Activated naive CD4-positive, alpha-beta T cell treated with anti-CD3 and anti-CD28 coated beads for 36 hours (primary cell): ENCODE results near the gene DLGAP1. TPM values are rescaled to one million over a fixed set of nuclear protein-coding genes. Genes with fewer than 3 reads are reported as not detected.

Source experiments
- CTCF ChIA-PET: fragments of 350-600 bp; sonication (Branson Sonifier 250); formaldehyde crosslinking; loops from one replicate; lab custom pipeline; 2021; ENCODE audit warnings: antibody characterized with exemption; lab: Charles Lee
- DNase-seq: peaks from one replicate; pipeline ENCODE4 v3.0.0-alpha.2; 2020
- H3K27ac Mint-ChIP-seq: one replicate; pipeline ENCODE4 v1.8.0; 2021; ENCODE audit warnings: mild to moderate bottlenecking, mixed read lengths
- H3K27me3 Mint-ChIP-seq: one replicate; pipeline ENCODE4 v1.8.0; 2021; ENCODE audit warnings: low read depth, mixed read lengths
- H3K36me3 Mint-ChIP-seq: one replicate; pipeline ENCODE4 v1.8.0; 2021; ENCODE audit warnings: low read depth, mixed read lengths
- H3K4me1 Mint-ChIP-seq: one replicate; pipeline ENCODE4 v1.8.0; 2021; ENCODE audit warnings: low read depth, mixed read lengths
- H3K4me3 Mint-ChIP-seq: one replicate; pipeline ENCODE4 v1.8.0; 2021; ENCODE audit warnings: mild to moderate bottlenecking, moderate library complexity, mixed read lengths
- H3K9me3 Mint-ChIP-seq: one replicate; pipeline ENCODE4 v1.8.0; 2021; ENCODE audit warnings: mixed read lengths
- intact Hi-C: fragments of 100-400 bp; cut with micrococcal nuclease; formaldehyde crosslinking; loops from one replicate; pipeline ENCODE4 v1.15.1; 2023
- total RNA-seq, 2 experiments: library from RNA; stranded (reverse); gene quantifications; one replicate each; pipeline ENCODE4 v1.2.3, GENCODE V29; 2021

Gene DLGAP1
- total RNA-seq, 2 experiments from 2014 or later: not detected

DNA sequence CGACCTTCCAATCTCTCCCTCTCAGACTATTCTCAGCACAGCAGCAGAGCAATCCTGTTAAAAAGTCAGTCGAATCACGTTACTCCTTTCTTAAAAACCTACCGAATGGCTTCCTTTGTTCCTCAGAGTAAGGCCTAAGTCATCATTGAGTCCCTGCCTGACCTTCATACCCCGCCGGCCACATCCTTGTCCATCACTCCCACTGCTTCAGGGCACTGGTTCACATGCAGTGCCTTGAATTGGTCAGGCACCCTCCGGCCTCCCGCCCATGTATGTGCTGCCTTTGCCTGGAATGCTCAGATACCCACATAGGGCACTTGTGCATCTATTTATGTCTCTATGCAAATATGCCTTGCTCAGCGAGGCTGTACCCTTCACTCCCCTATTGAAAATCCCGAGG lies 206.4 kb downstream of the DLGAP1 start:
- Mint-ChIP-seq H3K4me3 (no peak overlapping the region), H3K36me3 (no peaks in the 10 kb centered on the region), H3K27ac (no peak overlapping the region), H3K4me1 (no peaks in the 10 kb centered on the region), H3K9me3 (no peaks in the 10 kb centered on the region), H3K27me3 (no peaks in the 10 kb centered on the region)
- intact Hi-C loops: no loop called here
- DNase-seq: no peak
- CTCF ChIA-PET: no interaction called here

DNA sequence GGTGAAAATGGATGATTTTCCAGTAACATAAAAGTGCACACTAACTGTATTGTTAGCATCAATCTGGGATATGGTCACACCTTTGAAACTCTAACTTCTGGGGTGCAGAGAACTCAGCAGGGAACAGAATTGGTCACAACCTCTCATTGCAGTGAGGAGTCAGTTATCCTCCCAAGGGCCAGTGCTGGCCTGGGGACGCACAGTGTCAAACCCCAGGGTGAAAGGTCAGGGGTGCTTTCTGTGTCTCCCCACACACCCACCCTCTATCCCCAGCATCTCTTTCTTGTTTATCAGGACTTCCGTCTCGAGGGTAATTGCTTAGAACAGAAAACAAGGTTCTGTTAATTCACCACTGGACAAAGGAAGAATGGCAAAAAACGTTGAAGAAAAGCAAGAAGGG lies 208.7 kb downstream of the DLGAP1 start:
- no peaks in the 10 kb centered on the region for H3K9me3 Mint-ChIP-seq
- intact Hi-C loops: no loop called here
- no peaks in the 10 kb centered on the region for H3K27me3 Mint-ChIP-seq
- no peak overlapping the region for H3K27ac Mint-ChIP-seq
- no peak for DNase-seq
- no peaks in the 10 kb centered on the region for H3K4me1 Mint-ChIP-seq
- H3K4me3 Mint-ChIP-seq: no peak overlapping the region
- no peaks in the 10 kb centered on the region for H3K36me3 Mint-ChIP-seq
- CTCF ChIA-PET: no interaction called here

DNA sequence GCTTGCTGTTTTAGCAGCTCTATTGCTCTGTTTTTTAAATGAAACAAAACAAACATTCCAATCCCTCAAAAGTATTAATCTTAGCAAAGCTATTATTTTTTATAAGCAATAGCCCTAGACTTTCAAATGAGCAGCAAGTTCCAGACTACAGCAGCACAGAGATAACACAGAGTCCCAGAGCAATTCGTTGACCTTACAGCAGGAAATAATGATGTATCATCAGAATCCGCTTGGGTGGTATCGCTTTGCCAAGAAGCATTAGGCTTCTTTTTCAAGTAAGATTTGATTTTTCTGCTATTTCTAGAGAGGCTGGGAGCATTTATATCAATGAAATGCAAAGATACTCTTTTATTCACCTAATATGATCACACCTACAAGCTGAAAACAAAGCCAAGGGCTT lies 209.7 kb downstream of the DLGAP1 start:
- no peak overlapping the region for H3K4me3 Mint-ChIP-seq
- H3K4me1 Mint-ChIP-seq: no peaks in the 10 kb centered on the region
- no peak for DNase-seq
- CTCF ChIA-PET: no interaction called here
- H3K9me3 Mint-ChIP-seq: no peaks in the 10 kb centered on the region
- H3K36me3 Mint-ChIP-seq: no peaks in the 10 kb centered on the region
- intact Hi-C loops: no loop called here
- H3K27me3 Mint-ChIP-seq: no peaks in the 10 kb centered on the region
- no peak overlapping the region for H3K27ac Mint-ChIP-seq

DNA sequence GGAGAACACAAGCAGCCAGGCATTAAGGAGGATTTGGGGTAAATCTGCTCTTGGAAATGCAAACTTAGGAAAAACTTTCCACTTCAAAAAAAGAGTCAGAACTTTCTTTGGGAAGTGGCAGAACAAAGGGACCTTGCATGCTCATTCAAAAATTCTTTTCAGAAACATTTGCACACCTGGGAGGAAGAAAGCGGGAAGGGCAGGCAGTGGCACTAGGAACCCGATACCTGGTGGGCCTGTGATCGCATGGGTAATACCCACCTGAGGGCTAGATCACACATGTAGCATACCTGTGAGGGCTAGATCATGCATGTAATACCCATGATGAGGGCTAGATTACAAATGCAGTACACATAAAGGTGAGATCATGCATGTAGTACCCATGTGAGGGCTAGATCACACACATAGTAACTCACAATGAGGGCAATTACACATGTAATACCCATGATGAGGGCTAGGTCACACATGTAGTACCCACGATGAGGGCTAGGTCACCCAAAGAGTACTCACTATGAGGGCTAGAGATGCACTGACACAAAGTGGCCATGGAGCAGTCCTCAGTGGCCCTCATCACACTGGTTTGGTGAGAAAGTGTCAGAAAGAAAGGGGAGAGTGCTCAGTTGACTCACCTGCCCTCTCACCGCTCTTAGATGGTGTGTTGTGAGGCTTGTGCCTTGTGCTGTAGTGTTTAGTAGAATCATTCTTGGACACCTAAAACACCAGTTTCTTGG lies 212.5 kb downstream of the DLGAP1 start:
- Mint-ChIP-seq H3K36me3 (no peaks in the 10 kb centered on the region), H3K27me3 (no peaks in the 10 kb centered on the region), H3K27ac (no peak overlapping the region), H3K4me1 (no peaks in the 10 kb centered on the region), H3K9me3 (no peaks in the 10 kb centered on the region), H3K4me3 (no peak overlapping the region)
- intact Hi-C loops: no loop called here
- CTCF ChIA-PET: no interaction called here
- no peak for DNase-seq

DNA sequence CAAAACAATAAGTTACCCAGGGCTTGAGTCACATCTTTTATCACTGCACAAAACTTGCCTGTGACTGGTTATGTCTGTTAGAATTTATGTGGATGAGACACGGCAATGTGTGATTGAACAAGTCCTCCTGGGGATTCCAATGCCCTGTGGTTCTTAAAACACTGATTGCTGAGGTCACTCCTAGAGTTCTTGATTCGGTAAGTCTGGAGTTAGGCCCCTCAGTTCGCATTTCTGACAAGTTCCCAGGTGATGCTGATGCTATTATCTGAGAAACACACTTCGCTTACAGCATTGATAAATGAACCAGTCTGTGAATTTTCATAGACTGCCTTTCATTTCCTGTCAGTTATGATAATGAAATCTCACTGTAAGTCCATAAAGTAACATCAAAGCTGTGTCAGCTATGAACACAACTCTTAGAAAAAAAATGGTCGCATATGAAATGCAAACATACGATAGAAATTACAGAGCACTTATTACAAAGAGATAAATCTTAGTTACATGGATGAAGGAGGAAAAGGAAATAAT lies 214.0 kb downstream of the DLGAP1 start:
- intact Hi-C loops: no loop called here
- CTCF ChIA-PET: no interaction called here
- Mint-ChIP-seq H3K36me3 (no peaks in the 10 kb centered on the region), H3K4me3 (no peak overlapping the region), H3K27me3 (no peaks in the 10 kb centered on the region), H3K9me3 (no peaks in the 10 kb centered on the region), H3K4me1 (no peaks in the 10 kb centered on the region), H3K27ac (no peak overlapping the region)
- no peak for DNase-seq

DNA sequence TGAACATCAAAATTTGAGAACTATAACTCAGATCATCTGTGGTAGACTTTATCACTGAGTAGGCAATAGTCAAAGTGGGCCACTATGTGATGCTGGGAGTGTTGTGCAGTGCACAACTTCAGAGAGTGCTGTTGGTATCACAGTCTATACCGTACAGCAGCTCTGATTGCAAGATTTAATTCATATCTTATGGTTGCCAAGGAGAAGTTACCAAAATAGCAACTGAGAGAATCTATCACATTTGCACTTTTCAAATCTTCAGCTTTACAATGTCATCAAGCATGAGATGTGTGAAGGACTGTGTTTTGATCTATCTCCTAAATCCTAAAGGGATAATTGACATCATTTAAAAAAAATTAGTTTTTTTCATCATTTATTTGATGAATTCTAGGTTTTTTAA lies 216.1 kb downstream of the DLGAP1 start:
- no peak for DNase-seq
- CTCF ChIA-PET: no interaction called here
- H3K9me3 Mint-ChIP-seq: no peaks in the 10 kb centered on the region
- H3K4me1 Mint-ChIP-seq: no peaks in the 10 kb centered on the region
- intact Hi-C loops: no loop called here
- no peaks in the 10 kb centered on the region for H3K27me3 Mint-ChIP-seq
- H3K27ac Mint-ChIP-seq: no peak overlapping the region
- H3K4me3 Mint-ChIP-seq: no peak overlapping the region
- no peaks in the 10 kb centered on the region for H3K36me3 Mint-ChIP-seq

DNA sequence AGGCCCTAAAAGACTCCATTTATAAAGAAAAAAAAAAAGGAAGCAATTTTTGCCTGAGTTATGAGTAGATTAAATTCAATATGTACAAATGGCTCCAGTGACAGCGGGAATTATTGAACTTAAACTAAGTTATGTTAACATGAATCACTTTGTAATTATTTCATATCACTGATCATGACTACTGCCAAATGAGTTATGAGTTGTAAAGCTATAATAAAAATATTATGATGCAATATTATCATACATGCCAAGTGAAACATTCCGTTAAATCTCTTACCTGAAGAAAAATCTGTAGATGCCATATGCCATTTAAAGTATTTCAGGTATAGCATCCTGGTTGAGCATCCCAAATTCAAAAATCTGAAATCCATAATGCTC lies 217.5 kb downstream of the DLGAP1 start:
- Mint-ChIP-seq H3K9me3 (no peaks in the 10 kb centered on the region), H3K4me3 (no peak overlapping the region)

DNA sequence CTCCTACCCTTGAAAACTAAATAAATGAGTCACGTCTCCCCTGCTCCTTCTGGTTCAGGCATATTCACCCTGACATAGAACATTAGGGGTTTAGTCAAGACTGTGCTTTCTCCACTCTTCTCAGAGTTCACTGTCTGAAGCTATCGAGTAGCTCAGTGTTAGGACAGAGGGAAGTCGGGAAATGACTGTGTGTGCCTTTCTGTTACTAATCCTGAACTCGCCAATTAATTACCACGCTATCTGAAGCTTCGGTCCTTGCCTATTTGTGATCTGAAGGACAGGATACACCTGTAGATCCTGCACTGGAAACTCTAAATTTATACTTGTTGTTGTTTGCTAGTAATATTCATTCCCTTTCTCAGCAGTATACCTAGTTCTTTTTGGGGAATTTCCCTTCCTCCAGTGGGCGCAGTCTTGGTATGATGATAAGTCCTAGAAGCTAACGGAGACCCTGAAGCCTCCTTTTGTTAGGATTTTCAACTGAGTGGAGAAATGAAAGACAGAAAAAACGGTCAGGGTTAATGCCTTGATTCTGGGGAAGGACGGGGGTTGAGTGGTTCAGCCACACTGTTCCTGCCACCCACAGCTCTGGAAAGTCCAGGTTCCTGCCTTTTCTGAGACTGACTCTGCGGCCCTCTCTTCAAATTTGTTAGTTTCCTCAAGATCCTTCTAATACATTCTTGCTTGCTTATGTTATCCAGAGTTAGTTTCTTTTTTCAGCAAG lies 218.0 kb downstream of the DLGAP1 start:
- no peaks in the 10 kb centered on the region for H3K9me3 Mint-ChIP-seq
- H3K27me3 Mint-ChIP-seq: no peaks in the 10 kb centered on the region
- intact Hi-C loops: no loop called here
- H3K4me1 Mint-ChIP-seq: no peaks in the 10 kb centered on the region
- no peaks in the 10 kb centered on the region for H3K36me3 Mint-ChIP-seq
- no peak overlapping the region for H3K27ac Mint-ChIP-seq
- DNase-seq: no peak
- CTCF ChIA-PET: no interaction called here
- H3K4me3 Mint-ChIP-seq: no peak overlapping the region

More for the DNA sequence above, 217.5 kb downstream of the DLGAP1 start:
- DNase-seq: no peak
- CTCF ChIA-PET: no interaction called here
- intact Hi-C loops: no loop called here
- Mint-ChIP-seq H3K4me1 (no peaks in the 10 kb centered on the region), H3K27me3 (no peaks in the 10 kb centered on the region), H3K27ac (no peak overlapping the region), H3K36me3 (no peaks in the 10 kb centered on the region)

DNA sequence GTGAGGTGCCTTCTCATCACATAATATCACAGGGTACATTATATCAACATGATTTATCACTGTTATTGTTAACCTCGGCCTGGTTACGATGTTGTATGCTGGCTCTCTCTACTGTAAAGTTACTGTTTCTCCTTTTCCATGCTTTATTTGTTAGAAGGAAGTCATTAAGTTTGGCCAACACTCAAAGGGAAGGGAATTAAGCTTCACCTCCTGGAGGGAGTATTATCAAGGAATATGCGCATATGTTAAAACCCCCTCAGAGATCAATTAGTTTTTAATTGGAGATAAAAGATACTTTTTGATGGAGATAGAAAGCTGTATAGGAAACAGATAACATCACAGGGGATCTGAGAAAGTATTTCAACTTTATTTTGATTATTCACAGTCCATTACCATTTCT lies 221.6 kb downstream of the DLGAP1 start:
- CTCF ChIA-PET: no interaction called here
- Mint-ChIP-seq H3K4me3 (no peak overlapping the region), H3K9me3 (peaks cover 3% of the 10 kb centered on the region), H3K27ac (no peak overlapping the region), H3K36me3 (no peaks in the 10 kb centered on the region), H3K27me3 (no peaks in the 10 kb centered on the region), H3K4me1 (no peaks in the 10 kb centered on the region)
- intact Hi-C loops: no loop called here
- no peak for DNase-seq

DNA sequence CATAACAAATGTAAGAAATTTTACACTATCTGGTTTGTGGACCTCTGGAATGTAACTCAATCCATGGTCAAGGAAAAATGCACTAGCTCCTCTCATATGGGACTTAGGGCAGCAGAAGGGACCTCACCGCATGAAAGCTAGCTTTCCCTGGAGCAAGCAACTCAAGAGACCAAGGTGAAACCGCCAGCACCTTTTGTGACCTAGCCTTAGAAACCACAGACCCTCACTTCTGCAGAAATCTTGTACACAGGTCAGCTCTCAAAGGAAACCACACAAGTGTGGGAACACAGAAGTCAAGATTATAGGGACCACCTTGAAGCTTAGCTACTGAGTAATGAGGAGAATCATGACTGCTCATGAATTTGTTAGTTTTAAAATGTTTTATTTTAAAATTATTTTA lies 222.5 kb downstream of the DLGAP1 start:
- no peak for DNase-seq
- intact Hi-C loops: no loop called here
- no peak overlapping the region for H3K27ac Mint-ChIP-seq
- no peak overlapping the region for H3K4me3 Mint-ChIP-seq
- no peaks in the 10 kb centered on the region for H3K27me3 Mint-ChIP-seq
- no peaks in the 10 kb centered on the region for H3K4me1 Mint-ChIP-seq
- H3K36me3 Mint-ChIP-seq: no peaks in the 10 kb centered on the region
- peaks cover 7% of the 10 kb centered on the region for H3K9me3 Mint-ChIP-seq
- CTCF ChIA-PET: no interaction called here

DNA sequence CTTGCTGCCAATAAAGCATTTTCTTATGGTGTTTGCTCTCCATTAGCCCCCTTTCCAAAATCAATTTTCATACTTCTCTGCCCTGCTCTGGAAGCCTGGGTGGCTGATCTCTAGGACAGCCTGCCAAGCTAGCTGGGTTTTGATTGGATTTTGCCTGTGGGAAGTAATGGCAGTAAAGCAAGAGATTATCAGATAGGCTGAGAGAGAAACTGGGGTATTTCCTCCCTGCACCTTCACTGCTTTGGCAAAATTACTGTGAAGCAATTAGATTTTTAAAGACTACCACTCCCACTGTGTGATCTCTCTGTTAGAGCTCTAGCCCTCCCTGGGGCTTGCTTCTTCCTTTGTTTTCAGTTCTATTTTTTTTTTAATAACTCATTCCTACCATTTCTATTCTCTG lies 223.8 kb downstream of the DLGAP1 start:
- H3K36me3 Mint-ChIP-seq: no peaks in the 10 kb centered on the region
- no peaks in the 10 kb centered on the region for H3K27me3 Mint-ChIP-seq
- H3K27ac Mint-ChIP-seq: no peak overlapping the region
- H3K4me3 Mint-ChIP-seq: no peak overlapping the region
- CTCF ChIA-PET: no interaction called here
- no peak for DNase-seq
- peaks cover 8% of the 10 kb centered on the region for H3K9me3 Mint-ChIP-seq
- intact Hi-C loops: no loop called here
- no peaks in the 10 kb centered on the region for H3K4me1 Mint-ChIP-seq

DNA sequence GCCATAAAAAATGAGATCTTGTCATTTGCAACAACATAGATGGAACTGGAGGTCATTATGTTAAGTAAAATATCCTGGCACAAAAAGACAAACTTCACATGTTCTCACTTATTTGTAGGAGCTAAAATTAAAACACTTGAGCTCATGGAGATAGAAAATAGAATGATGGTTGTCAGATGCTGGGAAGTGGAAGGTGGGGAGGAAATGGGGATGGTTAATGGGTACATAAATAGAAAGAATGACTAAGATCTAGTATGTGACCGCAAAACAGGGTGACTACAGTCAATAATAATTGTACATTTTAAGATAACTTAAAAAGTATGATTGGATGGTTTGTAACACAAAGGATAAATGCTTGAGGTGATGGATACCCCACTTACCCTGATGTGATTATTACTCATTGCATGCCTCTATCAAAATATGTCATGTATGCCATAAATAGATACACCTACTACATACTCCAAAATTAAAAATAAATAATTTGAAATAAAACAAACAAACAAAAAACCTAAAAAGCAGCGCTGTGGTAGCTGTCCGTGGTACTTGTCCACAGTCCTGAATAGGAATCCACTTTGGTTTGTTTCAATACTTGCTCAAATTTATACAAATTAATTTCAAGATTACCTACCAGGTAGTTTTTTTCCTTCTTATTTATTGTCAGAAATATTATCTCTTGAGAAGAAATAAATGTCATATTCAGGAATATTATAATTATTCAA lies 224.5 kb downstream of the DLGAP1 start:
- Mint-ChIP-seq H3K4me3 (no peak overlapping the region), H3K4me1 (no peaks in the 10 kb centered on the region), H3K27ac (no peak overlapping the region), H3K36me3 (no peaks in the 10 kb centered on the region), H3K27me3 (no peaks in the 10 kb centered on the region), H3K9me3 (peaks cover 8% of the 10 kb centered on the region)
- DNase-seq: no peak
- intact Hi-C loops: no loop called here
- CTCF ChIA-PET: no interaction called here
